Left ventricle myocardium superior (tissue), 1 donor: ENCODE data around the gene SCEL. TPM values are rescaled to one million over a fixed set of nuclear protein-coding genes. Genes with fewer than 3 reads are reported as not detected.
"Not testable (repeated sequence)": the region's sequence is repeated elsewhere in the genome, so short reads cannot be mapped to it uniquely, and the experiment has no call there.

ENCODE experiments used
- ATAC-seq: fragments of 200-7000 bp; cut with Tn5 transposase; one replicate; pipeline ENCODE4 v1.9.1; 2020; ENCODE audit warnings: mild to moderate bottlenecking, moderate library complexity
- DNase-seq: peaks from one replicate; pipeline ENCODE4 v3.0.0-alpha.2; 2020
- intact Hi-C: fragments of 100-400 bp; cut with micrococcal nuclease; formaldehyde crosslinking; loops from one replicate; pipeline ENCODE4 v1.11.0; 2022
- total RNA-seq: library from RNA; stranded (reverse); fragmentation: NEBNext Ultra II Directional; extraction: Animal tissue kit (Norgen Biotek cat#: 25700); gene quantifications from one replicate; pipeline ENCODE4 v1.2.1, GENCODE V29; 2021
- donor health status: DM: no; HTN: yes; CAD: no; lungs with severe emphysema.

SCEL gene
- total RNA-seq, 1 donor from 2014 or later: not detected

GRCh38 chr13:77620138-77620537, 84.6 kb downstream of the SCEL start:
- ATAC-seq (no peak), DNase-seq (no peak)
- intact Hi-C loops: no loop called here

- intact Hi-C loops: no loop called here
- ATAC-seq (no peak), DNase-seq (no peak)
These were observed 88.3 kb downstream of the SCEL start for GRCh38 chr13:77623806-77624205.

- no peak for DNase-seq
- no peak for ATAC-seq
- intact Hi-C loops: no loop called here
These were observed 92.7 kb downstream of the SCEL start for GRCh38 chr13:77628170-77628569.

GRCh38 chr13:77637588-77637987, 102.1 kb downstream of the SCEL start:
- intact Hi-C loops: no loop called here
- ATAC-seq: no peak
- DNase-seq: no peak

- no peak for ATAC-seq
- DNase-seq: no peak
- intact Hi-C loops: no loop called here
These were observed 114.9 kb downstream of the SCEL start for GRCh38 chr13:77650409-77650808.

- intact Hi-C loops: no loop called here
- no peak for ATAC-seq
- no peak for DNase-seq
These were observed 117.8 kb downstream of the SCEL start for GRCh38 chr13:77653301-77653700.

GRCh38 chr13:77660016-77660415, 124.5 kb downstream of the SCEL start:
- ATAC-seq, intact Hi-C loops, DNase-seq: not testable (repeated sequence)

- intact Hi-C loops: no loop called here
- DNase-seq: no peak
- ATAC-seq: no peak
These were observed 125.3 kb downstream of the SCEL start for GRCh38 chr13:77660841-77661250.

GRCh38 chr13:77662301-77662700, 126.8 kb downstream of the SCEL start:
- intact Hi-C loops, ATAC-seq: not testable (repeated sequence)

GRCh38 chr13:77662831-77663230, 127.3 kb downstream of the SCEL start:
- DNase-seq, intact Hi-C loops, ATAC-seq: not testable (repeated sequence)

More at GRCh38 chr13:77662301-77662700, 126.8 kb downstream of the SCEL start:
- DNase-seq: not testable (repeated sequence)

GRCh38 chr13:77674852-77675251, 139.3 kb downstream of the SCEL start:
- ATAC-seq (no peak), DNase-seq (no peak)
- intact Hi-C loops: no loop called here

- intact Hi-C loops: no loop called here
- DNase-seq: no peak
- no peak for ATAC-seq
These were observed 143.3 kb downstream of the SCEL start for GRCh38 chr13:77678691-77679235.

- ATAC-seq (no peak), DNase-seq (no peak)
- intact Hi-C loops: no loop called here
These were observed 152.3 kb downstream of the SCEL start for GRCh38 chr13:77687799-77688198.

GRCh38 chr13:77691871-77692270, 156.4 kb downstream of the SCEL start:
- DNase-seq: no peak
- intact Hi-C loops: no loop called here

GRCh38 chr13:77692746-77693448, 157.4 kb downstream of the SCEL start:
- intact Hi-C loops: no loop called here
- ATAC-seq (no peak), DNase-seq (no peak)

More at GRCh38 chr13:77691871-77692270, 156.4 kb downstream of the SCEL start:
- ATAC-seq: no peak

- intact Hi-C loops: no loop called here
- ATAC-seq (no peak), DNase-seq (no peak)
These were observed 158.0 kb downstream of the SCEL start for GRCh38 chr13:77693449-77693940.

Other genes starting within 250 kb of the SCEL start
- gene MYCBP2, start 208.6 kb upstream of the SCEL start, total RNA-seq: 44.1 TPM
- 7.1 TPM for gene SLAIN1, start 162.0 kb downstream of the SCEL start, total RNA-seq